Activated T-helper 1 cell treated with Interleukin-2 at 50 U/mL for 16 hours (primary cell): Measurements from ENCODE around the gene HMCES.

ENCODE experiments used
- DNase-seq: peaks from one replicate; pipeline ENCODE4 v3.0.0-alpha.2; 2020; ENCODE audit warnings: low read depth

Gene HMCES, protein sequence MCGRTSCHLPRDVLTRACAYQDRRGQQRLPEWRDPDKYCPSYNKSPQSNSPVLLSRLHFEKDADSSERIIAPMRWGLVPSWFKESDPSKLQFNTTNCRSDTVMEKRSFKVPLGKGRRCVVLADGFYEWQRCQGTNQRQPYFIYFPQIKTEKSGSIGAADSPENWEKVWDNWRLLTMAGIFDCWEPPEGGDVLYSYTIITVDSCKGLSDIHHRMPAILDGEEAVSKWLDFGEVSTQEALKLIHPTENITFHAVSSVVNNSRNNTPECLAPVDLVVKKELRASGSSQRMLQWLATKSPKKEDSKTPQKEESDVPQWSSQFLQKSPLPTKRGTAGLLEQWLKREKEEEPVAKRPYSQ

DNA sequence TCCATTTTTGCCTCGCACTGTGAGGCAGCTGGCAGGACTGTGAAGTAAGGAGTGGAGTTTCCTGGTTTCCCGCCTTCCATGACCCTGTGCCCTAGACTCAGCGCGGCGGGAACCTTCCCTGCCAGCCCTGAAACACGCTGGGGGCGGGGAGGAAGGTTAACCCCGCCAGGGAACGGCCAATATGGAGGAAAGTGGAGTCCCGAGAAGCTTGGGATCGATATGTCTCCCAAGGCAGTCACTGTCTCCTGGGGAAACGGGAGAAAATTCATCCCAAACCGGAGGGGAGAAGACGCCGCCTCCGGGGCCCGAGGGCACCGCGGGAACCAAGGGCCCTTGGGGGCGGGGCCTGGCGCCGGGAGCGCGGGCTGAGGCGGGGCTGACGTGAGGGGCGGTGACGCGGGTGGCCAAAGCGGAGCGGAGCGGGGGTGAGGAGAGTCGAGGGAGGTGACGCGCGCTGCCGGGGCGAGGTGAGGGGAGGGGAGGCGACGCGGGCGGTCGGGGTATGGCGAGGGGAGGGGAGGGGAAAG lies at the start of gene HMCES:
HMCES (plus strand) TSS at position 432 of the 527 bp plus-strand sequence. CDS start 863 bp downstream, outside the sequence.
- peak; percentile 93 for DNase-seq

DNA sequence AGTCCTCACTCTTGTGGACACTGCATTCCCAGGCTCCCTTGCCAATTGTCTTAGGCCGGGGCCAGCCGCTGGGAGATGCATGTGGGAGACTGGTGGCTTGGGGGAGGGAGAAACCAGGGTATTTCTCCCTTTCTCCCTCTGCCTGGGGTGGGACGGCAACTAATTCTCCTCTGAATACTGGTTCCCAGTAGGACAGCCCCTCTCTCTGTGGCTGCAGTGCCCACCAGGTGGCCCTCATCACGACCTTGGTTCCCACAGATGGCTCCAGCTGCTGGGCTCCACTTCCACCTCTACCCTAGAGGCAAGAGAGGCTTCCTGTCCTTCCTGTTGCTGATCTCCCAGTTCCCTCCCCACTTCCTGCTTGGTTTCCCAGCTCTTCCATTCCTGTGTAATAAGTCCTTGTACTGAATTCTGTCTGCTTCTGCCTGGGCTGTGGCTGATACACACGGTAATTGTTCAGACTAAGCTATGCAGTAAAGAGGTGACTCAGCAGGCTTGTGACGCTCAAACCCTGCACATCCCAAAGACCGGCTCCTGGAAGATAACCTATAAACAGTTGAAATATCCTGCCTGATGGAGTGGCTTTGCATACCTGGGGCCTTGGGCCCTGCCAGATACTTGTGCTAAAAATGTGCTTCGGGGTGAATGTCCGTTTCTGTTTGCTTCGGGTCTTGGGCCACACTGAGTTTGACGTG lies 49.6 kb upstream of the HMCES start:
- DNase-seq, result no peak

DNA sequence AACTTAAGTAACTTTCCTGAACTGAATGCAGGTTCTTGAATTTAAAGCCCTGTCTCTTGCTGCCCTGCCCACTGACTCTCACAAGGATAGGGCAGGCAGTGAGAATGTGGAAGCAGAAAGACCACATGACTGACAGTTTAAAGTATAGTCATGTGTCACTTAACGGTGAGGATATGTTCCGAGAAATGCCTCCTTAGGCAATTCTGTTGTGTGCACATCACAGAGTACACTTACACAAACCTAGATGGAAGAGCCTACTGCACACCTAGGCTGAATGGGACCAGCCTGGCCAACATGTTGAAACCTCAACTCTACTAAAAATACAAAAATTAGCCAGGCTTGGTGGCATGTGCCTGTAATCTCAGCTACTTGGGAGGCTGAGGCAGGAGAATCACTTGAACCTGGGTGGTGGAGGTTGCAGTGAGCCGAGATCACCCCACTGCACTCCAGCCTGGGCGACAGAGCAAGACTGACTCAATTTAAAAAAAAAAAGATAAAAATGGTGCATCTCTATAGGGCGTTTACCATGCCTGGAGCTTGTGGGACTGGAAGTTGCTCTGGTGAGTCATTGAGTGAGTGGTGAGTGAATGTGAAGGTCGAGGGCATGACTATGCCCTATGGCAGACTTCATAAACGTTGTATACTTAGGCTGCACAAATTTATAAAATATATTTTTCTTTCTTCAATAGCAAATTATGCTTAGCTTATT lies 48.2 kb upstream of the HMCES start:
- DNase-seq, result no peak

DNA sequence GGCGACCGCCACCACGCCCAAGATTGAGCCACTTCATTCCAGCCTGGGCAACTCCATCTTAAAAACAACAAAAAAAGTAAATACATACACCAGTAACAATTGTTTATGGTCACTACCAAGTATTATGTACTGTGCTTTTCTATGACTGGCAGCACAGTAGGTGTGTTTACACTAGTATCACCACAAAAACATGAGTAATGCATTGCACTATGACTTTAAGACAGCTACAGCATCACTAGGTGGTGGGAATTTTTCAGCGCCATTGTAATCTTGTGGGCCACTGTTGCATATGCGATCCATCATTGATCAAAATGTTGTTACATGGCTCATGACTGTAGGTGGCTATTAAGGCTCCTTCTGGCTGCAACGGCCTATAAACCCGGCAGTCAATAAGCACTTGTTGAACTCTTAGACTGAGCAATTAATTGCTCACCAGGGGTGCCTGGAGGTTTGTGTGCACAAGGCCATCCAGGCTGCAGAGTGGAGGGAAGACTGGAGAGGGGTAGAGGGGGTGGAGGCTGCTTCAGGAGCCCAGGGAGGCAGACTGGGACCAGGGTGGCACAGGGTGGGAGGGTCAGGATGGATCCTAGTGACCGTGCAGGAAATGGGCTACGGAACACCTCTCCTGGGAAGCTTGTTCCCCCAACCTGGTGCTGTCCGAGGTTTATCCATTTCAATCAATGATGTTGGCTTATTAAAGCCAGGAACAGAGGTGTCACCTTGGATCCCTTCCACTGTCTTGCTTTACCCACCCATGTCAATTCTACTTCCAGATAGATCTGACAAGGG lies 47.1 kb upstream of the HMCES start:
- DNase-seq, result no peak

DNA sequence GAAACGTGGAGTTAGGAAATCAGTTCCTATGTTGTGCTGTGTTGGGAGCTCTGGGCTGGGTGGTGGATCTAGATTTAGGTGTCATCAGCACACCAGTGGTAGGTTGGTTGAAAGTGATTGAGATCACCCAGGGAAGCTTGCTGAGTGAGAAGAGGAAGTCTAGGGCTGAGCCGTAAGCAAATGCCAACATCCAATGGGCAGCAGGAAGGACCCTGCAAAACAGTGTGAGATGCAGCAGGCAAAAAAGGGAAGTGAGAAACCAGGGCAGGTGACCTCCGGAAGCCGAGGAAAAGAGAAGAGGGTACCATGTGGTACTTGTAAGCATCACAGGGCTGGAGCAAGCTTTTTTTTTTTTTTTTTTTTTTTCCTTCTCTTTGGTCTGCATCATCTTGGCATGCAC lies 45.1 kb upstream of the HMCES start:
- DNase-seq, result no peak

DNA sequence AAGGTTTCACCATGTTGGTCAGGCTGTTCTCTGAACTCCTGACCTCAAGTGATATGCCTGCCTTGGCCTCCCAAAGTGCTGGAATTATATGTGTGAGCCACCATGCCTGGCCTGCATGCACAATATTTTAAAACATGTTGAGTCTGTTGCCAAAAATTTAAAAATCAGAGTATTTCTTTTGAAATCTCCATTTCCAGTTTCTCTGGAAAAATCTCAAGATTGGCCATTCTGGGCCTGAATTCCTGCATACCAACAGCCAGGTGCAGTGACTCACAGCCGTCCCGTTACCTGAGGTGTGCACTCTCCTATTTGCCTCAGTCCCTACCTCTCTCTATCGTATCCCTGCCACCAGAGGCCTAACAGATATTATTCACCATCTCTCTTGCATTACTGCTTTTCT lies 44.2 kb upstream of the HMCES start:
- DNase-seq, result no peak

DNA sequence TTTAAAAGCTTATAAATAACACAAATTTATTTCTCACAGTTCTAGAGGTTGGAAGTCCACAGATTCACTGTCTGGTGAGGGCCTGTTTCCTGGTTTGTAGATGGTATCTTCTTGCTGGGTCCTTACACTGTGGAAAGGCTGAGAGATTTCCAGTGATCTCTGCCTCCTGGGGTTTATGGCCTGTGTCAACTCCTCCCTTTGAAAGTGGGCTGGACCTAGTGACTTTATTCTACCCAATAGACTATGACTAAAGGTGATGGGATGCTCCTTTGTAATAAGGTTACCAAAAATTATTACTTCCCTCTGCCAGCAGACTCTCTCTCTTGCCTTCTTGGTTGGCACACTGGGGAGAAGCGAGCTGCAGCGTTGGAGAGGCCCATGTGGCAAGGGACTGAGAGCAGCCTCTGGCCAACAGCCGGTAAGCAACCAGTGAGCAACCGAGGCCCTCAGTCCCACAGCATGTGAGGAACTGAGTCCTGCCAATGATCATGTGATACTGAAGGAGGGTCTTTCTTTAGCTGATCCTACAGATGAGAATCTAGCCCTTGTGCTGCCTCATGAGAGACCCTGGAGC lies 43.2 kb upstream of the HMCES start:
- DNase-seq, result no peak

DNA sequence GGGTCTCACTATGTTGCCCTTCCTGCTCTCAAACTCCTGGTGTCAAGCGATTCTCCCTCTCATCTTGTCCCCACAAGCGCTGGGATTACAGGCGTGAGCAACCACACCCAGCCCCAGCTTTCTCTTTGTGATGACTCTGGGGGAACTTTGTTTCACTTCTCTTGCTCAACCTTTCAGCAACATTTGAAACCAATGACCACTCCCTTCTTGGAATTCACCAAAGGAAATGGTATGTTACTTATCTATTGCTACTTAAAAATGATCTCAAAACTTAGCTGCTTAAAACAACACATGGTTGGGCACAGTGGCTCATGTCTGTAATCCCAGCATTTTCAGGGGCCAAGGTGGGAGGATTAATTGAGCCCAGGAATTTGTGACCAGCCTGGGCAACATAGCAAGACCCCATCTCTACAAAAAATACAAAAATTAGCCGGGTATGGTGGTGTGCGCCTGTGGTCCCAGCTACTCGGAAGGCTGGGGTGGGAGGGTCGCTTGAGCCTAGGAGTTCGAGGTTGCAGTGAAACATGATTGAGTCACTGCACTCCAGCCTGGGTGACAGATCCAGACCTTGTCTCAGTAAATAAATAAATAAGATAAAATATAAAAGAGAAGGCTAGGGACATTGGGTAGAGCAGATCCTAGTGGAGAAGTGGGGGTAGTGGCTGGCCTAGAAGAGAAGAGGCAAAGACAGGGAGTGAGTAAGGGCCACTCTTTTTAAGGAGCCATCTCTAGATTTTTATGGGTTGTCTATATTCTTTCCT lies 39.5 kb upstream of the HMCES start:
- DNase-seq, result no peak

DNA sequence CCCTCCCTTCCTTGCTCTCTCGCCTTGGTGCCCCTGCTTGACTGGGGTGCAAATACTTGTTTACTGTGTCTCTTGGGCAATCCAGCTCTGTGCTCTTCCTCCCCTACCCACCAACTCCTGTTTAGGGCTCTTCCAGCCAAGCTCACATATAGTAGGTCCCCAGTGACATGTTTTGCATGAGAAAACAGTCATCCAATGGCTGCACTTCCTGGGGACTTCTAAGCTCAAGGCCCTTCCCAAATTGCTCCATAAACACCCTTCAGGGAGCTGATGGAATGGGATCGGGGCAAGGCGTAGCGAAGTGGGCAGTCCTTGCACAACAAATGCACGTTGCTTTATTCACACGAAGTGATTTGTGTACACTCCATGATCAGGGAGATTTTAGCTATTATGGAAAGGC lies 38.7 kb upstream of the HMCES start:
- DNase-seq, result no peak

DNA sequence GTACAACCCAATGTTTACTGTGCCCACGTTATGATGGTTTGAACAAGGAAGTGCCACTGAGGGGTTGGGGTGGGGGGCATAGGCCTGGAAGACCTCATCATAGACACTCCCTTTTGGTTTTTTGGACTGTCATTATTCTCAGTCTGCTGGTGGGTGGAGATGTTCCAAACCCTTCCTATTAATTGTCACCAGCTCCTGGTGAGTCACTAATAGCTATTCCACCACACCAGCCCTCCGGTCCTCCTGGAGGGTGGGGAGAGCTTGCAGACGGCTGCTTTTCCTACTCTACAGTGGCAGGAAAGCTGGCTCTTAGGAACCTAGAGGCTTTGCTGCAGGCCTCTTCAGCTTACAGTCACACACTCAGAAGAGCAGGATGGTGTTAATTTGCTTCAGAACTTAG lies 38.2 kb upstream of the HMCES start:
- DNase-seq, result no peak

DNA sequence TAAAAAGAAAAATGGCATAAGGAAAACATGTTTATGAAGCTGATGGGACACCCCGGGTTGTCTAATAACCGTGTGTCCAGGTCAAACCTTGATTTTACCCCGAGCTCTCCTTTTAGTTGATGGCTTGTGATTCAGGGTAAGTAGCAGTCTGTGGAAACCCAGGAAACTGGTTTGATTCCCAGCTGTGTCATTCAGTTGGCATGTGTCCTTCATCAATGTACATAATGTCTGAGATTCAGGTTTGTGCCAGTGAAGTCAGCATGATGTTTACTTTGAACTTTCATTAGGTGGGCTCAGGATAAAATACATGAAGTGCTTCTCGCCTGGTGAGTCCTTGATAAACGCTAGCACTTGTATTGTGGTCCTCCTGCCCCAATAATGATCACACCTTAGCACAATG lies 33.5 kb upstream of the HMCES start:
- DNase-seq, result no peak

DNA sequence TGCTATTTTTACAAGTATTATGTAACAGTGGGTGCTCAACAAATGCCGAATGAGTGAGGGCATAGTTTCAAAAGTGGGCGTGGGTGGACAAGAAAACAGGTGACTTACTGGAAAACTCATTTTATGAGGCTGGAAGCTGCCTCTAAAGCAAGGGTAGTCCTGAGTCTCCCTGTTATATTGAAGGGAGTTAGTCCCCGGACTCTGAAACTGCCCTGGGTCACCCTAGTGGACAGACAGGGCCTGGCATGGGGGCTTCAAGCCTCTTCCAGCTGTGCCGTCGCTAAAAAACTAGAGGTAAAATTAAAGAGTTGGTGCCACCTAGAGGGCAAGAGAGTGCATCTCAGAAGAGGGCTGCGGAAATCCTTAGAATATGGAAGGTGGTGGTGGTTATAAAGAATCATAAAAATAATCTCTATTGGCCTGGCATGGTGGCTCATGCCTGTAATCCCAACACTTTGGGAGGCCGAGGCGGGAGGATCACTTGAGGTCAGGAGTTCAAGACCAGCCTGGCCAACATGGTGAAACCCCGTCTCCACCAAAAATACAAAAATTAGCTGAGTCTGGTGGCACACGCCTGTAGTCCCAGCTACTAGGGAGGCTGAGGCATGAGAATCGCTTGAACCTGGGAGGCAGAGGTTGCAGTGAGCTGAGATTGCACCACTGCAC lies 32.9 kb upstream of the HMCES start:
- peak; percentile 33 for DNase-seq

DNA sequence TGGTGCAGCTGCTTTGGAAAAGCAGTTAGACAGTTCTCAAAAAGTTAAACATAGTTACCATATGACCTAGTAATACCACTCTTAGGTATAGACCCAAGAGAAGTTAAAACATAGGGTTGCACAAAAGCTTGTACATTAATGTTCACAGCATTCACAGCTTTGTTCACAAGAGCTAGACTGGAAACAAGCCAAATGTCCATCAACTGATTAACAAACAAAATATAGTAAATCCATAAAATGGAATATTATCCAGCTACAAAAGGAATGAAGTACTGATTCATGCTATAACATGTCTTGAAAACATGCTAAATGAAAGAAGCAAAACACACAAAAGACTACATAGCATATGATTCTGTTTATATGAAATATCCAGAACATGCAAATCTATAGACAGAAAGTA lies 32.0 kb upstream of the HMCES start:
- no peak for DNase-seq

DNA sequence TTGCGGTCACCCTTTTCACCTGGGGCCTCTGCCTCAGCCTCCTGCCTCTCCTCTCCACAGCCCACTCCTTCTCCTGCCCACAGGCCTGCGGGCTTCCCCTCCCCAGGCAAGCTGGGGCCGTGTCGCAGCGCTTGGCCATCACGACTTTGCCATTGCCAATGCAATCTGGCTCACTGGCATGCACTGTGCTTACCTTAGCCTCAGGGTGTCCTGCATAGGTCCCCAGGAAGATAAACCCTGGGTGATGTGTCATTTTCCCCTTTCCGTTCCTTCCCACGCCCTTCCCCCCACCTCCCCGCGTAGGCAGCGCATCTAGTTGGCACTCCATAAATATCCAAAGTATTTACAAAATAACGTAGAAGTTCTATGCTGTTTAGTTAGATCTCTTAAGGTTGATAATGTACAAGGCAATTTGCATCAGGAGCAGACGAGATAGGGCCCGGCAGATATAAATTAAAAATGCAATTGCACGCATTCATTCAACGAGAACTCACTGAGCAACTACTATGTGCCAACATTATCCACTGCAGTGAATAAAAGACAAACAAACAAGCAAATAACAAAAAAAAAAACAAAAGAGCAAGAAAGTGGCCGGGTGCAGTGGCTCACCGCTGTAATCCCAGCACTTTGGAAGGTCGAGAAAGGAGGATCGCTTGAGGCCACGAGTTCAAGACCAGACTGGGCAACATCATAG lies 30.2 kb upstream of the HMCES start:
- no peak for DNase-seq

DNA sequence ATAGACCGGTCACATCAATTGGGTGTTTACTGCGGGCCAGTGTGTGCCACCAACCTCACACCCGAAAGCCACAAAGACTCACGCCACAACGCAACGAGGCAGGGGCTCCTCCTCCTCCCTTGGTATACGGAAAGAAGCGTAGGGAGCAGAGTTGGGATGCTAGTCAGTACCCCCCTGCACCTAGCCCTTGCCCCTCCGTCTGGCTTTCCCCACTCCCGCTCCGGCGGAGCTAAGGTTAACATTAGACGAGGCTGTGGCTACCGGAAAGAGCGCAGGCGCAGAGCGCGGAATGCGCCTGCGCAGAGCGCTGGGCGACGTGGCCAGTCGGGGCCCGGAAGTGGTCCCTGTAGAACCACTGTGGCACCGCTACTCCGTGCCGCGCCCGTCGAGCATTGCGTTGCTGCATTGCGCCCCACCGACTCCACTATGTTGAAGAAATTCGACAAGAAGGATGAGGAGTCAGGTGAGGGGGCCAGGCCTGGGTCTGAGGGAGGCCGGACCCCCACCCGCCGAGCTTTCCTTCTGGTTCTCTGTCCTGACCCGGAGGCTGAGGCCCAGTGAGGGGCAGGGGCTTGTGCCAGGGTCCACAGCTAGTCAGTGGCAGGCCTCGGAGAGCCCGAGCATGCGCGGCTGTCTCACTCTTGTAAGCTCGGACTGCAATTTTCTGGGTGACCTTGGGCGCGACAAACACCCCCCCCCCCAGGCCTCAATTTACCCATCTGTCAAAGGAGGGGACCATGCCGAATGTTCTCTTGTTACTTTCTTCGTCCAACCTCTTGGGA lies 29.2 kb upstream of the HMCES start, which contains the start of gene COPG1:
COPG1 (plus strand) TSS at position 323 of the 782 bp plus-strand sequence; CDS start at position 427, 104 bp downstream.
- peak; percentile 86 for DNase-seq

DNA sequence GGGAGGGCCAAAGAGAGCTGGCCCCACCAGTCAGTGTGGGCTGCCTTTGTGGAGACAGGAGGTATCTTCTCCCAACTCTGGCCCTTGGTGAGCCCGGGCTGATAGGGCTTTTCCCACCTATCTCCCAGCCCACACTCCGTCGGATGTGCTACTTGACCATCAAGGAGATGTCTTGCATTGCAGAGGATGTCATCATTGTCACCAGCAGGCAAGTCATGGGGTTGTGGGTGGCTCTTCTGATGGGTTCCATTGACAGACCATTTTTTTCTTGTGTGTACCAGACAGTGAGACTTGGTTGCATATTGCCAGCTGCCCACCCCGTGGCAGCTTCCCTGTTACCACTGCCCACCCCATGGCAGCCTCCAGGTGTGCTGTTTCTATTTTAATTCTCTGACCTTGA lies 25.9 kb upstream of the HMCES start:
- no peak for DNase-seq

DNA sequence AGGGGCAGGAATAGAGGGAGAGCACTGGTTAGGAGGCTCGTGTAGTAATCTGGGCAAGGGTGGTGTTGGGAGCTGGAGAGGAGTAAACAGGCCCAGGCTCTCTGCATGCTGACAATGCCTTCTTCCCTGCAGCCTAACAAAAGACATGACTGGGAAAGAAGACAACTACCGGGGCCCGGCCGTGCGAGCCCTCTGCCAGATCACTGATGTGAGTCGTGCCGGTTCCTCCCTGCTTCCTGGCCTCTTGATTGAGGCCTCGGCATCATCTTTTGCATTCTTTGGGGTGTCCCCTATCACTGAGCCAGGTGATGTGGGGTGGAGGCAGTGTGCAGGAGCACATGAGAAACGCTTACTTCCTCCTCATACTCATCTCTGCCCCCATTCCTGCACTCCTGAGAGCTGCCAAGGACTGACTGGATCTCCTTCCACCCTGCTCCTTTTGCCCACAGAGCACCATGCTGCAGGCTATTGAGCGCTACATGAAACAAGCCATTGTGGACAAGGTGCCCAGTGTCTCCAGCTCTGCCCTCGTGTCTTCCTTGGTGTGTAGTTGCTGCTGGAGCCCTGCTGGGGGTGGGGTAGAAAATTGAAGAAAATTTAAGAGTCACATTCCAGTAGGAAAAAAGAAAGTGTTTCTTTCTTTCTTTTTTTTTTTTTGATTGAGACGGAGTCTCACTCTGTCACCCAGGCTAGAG lies 24.0 kb upstream of the HMCES start:
- no peak for DNase-seq

DNA sequence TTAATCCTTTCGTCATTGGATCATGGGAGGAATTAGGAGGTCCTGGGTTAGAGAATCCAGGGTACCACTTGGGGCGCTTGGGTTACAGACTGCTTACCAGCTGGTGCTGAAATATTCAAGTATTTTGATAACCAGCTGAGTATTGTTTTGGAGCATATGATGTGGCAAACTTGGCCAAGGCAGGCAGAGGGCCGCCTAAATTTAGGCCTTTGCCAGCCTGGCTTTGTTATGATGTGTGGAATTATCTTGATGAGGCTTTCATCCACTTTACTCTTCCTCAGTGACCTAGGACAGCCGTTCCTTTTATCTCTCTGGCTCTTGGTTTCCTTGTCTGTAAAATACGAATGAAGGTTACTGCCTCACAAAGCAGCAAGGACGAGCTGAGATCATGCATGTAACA lies 22.4 kb upstream of the HMCES start:
- DNase-seq, result no peak
